Activated T-cell treated with anti-CD3 and anti-CD28 coated beads, Interleukin-2, amount 50 U/mL, for 24 hours (primary cell): ENCODE data around the gene C2orf49.

Experiments used
- DNase-seq: peaks from one replicate; pipeline ENCODE4 v3.0.0-alpha.2; 2020
- H3K27ac Mint-ChIP-seq: 2 replicates; pipeline ENCODE4 v1.8.0; 2020; ENCODE audit warnings: mild to moderate bottlenecking, mixed read lengths
- H3K27me3 Mint-ChIP-seq: 2 replicates; pipeline ENCODE4 v1.8.0; 2020; ENCODE audit warnings: mixed read lengths
- H3K36me3 Mint-ChIP-seq: 2 replicates; pipeline ENCODE4 v1.8.0; 2020; ENCODE audit warnings: low read depth, mixed read lengths
- H3K4me1 Mint-ChIP-seq: 2 replicates; pipeline ENCODE4 v1.8.0; 2020; ENCODE audit warnings: low read depth, mixed read lengths
- H3K4me3 Mint-ChIP-seq: 2 replicates; pipeline ENCODE4 v1.8.0; 2020; ENCODE audit warnings: mild to moderate bottlenecking, moderate library complexity, mixed read lengths
- H3K9me3 Mint-ChIP-seq: 2 replicates; pipeline ENCODE4 v1.8.0; 2020; ENCODE audit warnings: mixed read lengths

Gene C2orf49

DNA sequence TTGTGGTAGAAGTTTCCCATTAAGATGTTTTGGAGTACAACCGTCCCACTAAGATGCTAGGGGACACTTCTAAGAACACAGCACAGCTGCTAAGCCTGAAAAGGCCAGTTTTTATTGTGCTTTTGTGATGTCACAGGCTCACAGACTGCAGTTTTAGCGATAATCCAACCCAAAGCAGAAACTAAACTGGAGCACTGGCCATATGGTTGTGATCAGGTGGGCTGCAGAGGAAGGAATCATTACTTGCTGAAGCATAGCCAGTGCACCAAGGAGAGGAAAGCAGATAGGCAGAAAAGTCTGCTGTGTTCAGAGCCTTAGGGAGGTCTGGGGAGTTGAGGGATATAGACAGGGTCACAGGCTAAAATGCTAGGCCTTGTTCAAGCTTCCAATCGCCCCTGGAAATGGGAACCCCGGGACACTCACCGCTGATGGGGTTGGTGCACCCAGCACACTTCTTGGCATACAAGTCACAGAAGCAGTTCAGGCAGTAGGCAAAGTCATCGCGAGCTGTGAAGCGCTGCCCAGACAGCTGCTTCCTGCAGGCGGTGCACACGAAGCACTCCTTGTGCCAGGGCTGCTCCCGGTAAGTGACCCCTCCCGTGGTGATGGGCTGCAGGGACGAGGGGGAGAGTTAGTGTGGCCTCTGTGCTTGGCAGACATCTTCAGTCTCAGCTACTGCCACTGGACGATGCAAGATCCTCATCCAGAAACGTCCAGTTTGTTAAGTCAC, 25.7 kb downstream of the C2orf49 start:
- Mint-ChIP-seq H3K4me3 (no peak overlapping the region), H3K27ac (no peak overlapping the region), H3K36me3 (peaks cover 33% of the 10 kb centered on the region), H3K4me1 (peaks cover 25% of the 10 kb centered on the region), H3K9me3 (no peaks in the 10 kb centered on the region), H3K27me3 (no peaks in the 10 kb centered on the region)
- no peak for DNase-seq

- no peak for DNase-seq
- peaks cover 18% of the 10 kb centered on the region for H3K36me3 Mint-ChIP-seq
- H3K4me3 Mint-ChIP-seq, result no peak overlapping the region
- H3K27me3 Mint-ChIP-seq, result no peaks in the 10 kb centered on the region
- no peak overlapping the region for H3K27ac Mint-ChIP-seq
- H3K4me1 Mint-ChIP-seq, result peaks cover 24% of the 10 kb centered on the region
- no peaks in the 10 kb centered on the region for H3K9me3 Mint-ChIP-seq
Measured at GRCh38 chr2:105364436-105365139, 27.2 kb downstream of the C2orf49 start.

DNA sequence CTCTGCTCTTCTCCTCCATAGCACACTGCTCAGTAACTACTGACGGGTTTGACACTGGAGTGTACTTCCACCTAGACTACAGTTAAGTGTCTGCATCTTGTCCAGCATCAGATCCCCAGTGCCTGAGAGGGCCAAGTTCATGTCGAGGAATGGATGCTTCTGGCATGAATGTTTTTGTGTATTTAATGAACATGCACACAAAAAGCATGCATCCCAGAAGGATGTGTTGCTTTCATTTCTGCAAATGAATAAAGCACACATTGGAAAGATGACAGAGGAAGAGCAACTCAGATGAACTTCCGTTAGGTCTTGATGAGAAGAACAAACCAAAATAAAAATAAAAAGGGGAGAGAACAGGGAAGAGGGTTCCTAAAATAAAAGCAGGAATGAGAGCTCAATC, 27.9 kb downstream of the C2orf49 start:
- Mint-ChIP-seq H3K4me3 (no peak overlapping the region), H3K36me3 (peaks cover 12% of the 10 kb centered on the region), H3K9me3 (no peaks in the 10 kb centered on the region), H3K27ac (no peak overlapping the region), H3K4me1 (peaks cover 27% of the 10 kb centered on the region), H3K27me3 (no peaks in the 10 kb centered on the region)
- no peak for DNase-seq

DNA sequence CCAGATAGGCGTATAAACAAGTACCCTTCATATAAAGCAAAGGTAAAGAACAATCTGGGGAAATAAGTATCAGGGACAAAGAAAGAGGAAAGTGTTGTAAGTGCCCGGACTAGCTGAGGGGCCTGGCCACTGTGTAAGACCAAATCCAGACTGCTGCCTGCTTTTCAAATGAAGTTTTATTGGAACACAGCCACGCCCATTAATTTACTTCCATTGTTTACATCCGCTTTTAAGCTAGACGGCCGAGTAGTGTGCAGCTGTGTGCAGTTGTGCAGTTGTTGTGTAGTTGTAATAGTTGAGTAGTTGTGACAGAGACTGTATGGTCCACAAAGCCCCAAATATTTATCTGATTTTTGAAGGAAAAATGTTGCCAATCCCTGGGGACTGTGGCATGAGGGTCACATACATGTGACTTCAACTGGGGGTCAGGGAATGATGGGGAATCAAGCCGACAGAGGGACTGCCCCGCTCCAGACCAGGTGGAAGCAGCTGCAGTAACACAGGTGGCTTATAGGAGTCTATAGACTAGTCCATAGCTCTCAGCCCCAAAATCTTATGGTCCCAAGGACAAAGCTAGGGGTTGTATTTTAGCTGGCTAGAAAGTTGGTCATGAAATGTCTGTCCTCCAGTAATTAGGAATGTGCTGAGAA, 31.5 kb downstream of the C2orf49 start:
- Mint-ChIP-seq H3K4me3 (no peak overlapping the region), H3K27me3 (no peaks in the 10 kb centered on the region), H3K4me1 (peaks cover 8% of the 10 kb centered on the region), H3K36me3 (no peaks in the 10 kb centered on the region), H3K27ac (no peak overlapping the region), H3K9me3 (no peaks in the 10 kb centered on the region)
- DNase-seq, result no peak

- DNase-seq, result peak; percentile 90
- Mint-ChIP-seq H3K9me3 (no peaks in the 10 kb centered on the region), H3K27me3 (no peaks in the 10 kb centered on the region), H3K36me3 (no peaks in the 10 kb centered on the region), H3K4me1 (peaks cover 10% of the 10 kb centered on the region), H3K4me3 (no peak overlapping the region), H3K27ac (peak overlapping the region; percentile 10)
Measured at GRCh38 chr2:105369777-105370690, 32.7 kb downstream of the C2orf49 start.

DNA sequence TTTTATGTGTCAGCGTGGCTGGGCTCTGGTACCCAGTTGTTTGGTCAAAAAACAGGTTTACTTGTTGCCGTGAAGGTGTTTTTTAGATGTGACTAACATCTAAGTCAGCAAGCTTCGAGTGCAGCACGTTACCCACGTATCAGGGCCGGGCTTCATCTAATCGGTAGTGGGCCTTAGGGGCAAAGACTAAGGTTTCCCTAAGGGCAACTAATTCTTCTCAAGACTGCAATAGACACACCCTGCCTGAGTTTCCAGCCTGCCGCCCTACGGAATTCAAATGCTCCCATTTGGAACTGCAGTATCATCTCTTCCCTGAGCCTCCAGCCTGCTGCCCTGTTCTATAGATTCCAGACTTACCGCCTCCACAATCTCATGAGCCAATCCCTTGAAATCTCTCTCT, 33.8 kb downstream of the C2orf49 start:
- Mint-ChIP-seq H3K36me3 (no peaks in the 10 kb centered on the region), H3K4me1 (peaks cover 10% of the 10 kb centered on the region), H3K4me3 (no peak overlapping the region), H3K27ac (no peak overlapping the region), H3K27me3 (no peaks in the 10 kb centered on the region), H3K9me3 (no peaks in the 10 kb centered on the region)
- DNase-seq, result no peak

DNA sequence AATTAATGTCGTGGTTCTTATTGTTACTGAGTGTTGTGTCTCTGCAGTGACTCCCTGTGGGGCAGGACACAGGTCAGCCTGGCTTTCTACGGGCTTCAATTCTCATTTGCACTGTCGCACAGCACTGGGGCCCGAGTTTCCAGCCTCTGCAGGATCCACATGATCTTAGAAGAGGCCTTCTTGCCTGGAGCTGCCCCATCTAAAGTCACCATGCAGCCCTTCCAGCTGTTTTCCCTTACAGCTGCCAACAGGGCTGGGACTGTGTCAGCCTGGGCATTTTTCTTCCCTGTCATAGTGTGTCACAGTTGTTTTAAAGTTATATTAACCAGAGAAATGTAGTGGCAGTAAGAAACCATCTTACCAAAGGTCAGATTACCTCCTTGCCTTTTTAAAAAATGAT, 34.5 kb downstream of the C2orf49 start:
- no peak for DNase-seq
- peaks cover 10% of the 10 kb centered on the region for H3K4me1 Mint-ChIP-seq
- H3K36me3 Mint-ChIP-seq, result no peaks in the 10 kb centered on the region
- H3K27me3 Mint-ChIP-seq, result no peaks in the 10 kb centered on the region
- H3K4me3 Mint-ChIP-seq, result no peak overlapping the region
- H3K9me3 Mint-ChIP-seq, result no peaks in the 10 kb centered on the region
- H3K27ac Mint-ChIP-seq, result no peak overlapping the region

DNA sequence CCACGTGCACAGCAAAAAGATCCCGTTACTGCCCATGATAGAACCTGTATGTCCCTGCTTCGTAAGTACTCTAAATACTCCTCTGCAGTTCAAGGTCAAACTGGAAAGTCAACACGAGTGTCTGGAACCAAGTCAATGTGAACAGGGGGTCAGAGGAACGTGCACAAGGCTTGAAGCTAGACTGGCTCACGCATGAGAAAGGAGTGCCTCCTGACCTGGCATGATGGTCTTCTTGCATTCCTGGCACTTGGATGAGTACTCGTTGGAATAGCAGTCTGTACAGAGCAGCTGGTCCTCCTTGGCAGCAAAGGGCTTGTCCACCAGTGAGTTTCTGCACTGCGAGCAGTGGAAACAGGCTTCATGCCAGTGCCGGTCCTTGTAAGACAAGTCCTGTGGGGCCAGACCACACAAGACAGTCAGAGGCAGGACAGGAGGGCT, 36.0 kb downstream of the C2orf49 start:
- Mint-ChIP-seq H3K27me3 (no peaks in the 10 kb centered on the region), H3K4me3 (no peak overlapping the region), H3K27ac (no peak overlapping the region), H3K36me3 (no peaks in the 10 kb centered on the region), H3K4me1 (peaks cover 10% of the 10 kb centered on the region), H3K9me3 (no peaks in the 10 kb centered on the region)
- no peak for DNase-seq

- Mint-ChIP-seq H3K27me3 (no peaks in the 10 kb centered on the region), H3K36me3 (no peaks in the 10 kb centered on the region), H3K4me1 (peaks cover 10% of the 10 kb centered on the region), H3K4me3 (peak overlapping the region; percentile 52), H3K9me3 (no peaks in the 10 kb centered on the region), H3K27ac (peak overlapping the region; percentile 79)
- DNase-seq, result peak; percentile 34
Measured at GRCh38 chr2:105373895-105374401, 36.6 kb downstream of the C2orf49 start.

DNA sequence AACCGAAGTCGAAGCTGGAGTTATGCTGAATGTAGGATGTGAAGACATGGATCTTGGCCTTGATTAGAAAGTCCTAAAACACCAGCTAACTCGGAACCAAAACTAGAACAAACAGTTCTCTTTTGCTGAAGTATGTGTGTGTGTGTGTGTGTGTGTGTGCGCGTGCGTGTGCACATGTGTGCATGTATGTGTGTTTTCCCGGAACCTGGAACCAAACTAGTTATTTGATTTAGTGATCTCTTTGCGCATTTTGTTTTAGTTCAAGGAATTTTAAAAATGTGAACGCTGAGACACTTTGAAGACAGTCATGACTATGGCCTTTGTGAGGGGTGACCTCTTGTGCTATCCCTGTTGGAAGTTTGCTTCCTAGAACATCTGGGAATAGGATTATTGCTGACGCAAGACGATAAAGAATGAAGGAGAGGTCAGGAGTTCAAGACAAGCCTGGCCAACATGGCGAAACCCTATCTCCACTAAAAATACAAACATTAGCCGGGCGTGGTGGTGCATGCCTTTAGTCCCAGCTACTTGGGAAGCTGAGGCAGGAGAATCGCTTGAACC, 37.7 kb downstream of the C2orf49 start:
- H3K27ac Mint-ChIP-seq, result no peak overlapping the region
- H3K4me3 Mint-ChIP-seq, result no peak overlapping the region
- DNase-seq, result no peak
- peaks cover 6% of the 10 kb centered on the region for H3K4me1 Mint-ChIP-seq
- H3K27me3 Mint-ChIP-seq, result no peaks in the 10 kb centered on the region
- no peaks in the 10 kb centered on the region for H3K9me3 Mint-ChIP-seq
- no peaks in the 10 kb centered on the region for H3K36me3 Mint-ChIP-seq

- Mint-ChIP-seq H3K9me3 (no peaks in the 10 kb centered on the region), H3K36me3 (no peaks in the 10 kb centered on the region), H3K27ac (no peak overlapping the region), H3K4me1 (peaks cover 4% of the 10 kb centered on the region), H3K4me3 (no peak overlapping the region), H3K27me3 (no peaks in the 10 kb centered on the region)
- no peak for DNase-seq
Measured at GRCh38 chr2:105376010-105376409, 38.7 kb downstream of the C2orf49 start.

DNA sequence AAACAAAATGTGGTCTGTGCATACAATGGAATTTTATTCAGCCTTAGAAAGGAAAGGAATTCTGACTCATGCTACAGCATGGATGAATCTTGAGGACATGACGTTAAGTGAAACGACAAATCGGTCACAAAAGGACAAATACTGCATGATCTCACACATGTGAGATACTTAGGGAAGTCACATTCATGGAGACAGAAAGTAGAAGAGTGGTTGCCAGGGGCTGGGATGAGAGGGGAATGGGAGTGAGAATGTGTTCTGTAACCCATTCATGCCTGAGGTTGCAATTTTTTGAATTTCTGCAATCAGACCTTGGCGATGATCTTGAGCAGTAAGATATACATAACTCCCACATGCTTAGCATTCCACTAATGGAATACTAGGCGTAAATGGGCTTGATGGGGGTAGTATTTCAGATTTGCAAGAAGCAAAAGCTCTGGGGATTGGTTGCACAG, 39.5 kb downstream of the C2orf49 start:
- Mint-ChIP-seq H3K4me3 (no peak overlapping the region), H3K27ac (no peak overlapping the region)
- no peak for DNase-seq

DNA sequence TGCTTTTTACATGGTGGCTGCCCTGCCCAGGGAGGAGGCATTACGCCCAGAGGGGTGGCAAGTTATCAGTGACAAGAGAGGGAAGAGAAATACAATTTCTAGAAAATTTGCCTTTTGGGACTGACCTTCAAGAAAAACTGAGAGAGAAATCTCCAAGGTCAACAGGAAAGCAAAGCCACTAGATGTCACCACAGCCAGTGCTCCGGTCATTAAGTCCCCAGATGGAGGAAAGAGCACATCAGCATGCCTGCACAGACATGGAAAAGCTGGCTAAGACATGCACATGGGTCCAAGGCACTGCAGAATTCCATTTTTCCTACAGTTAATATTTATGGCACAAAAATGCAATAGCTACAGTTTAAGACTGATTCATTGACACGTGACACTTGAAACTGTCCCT, 40.5 kb downstream of the C2orf49 start:
- Mint-ChIP-seq H3K4me1 (peaks cover 4% of the 10 kb centered on the region), H3K36me3 (no peaks in the 10 kb centered on the region), H3K9me3 (no peaks in the 10 kb centered on the region), H3K27me3 (no peaks in the 10 kb centered on the region), H3K27ac (no peak overlapping the region), H3K4me3 (no peak overlapping the region)
- DNase-seq, result no peak

More for the DNA sequence above, 39.5 kb downstream of the C2orf49 start:
- no peaks in the 10 kb centered on the region for H3K9me3 Mint-ChIP-seq
- peaks cover 4% of the 10 kb centered on the region for H3K4me1 Mint-ChIP-seq
- H3K36me3 Mint-ChIP-seq, result no peaks in the 10 kb centered on the region
- H3K27me3 Mint-ChIP-seq, result no peaks in the 10 kb centered on the region
